Neuronal stem cell (in vitro differentiated cells): ENCODE results near the gene CACNG7.

Experiments
- DNase-seq: peaks from one replicate; pipeline ENCODE4 v3.0.0-alpha.2; 2013; ENCODE audit warnings: low spot score
- H2AFZ ChIP-seq: one replicate; pipeline ENCODE4 v1.6.1; 2013; ENCODE audit warnings: mild to moderate bottlenecking, low read length, inconsistent platforms
- H2AK5ac ChIP-seq: 2 replicates; pipeline ENCODE4 v1.6.1; 2013; ENCODE audit warnings: low read depth, mild to moderate bottlenecking, inconsistent platforms, low read length, moderate library complexity, mixed read lengths
- H2BK120ac ChIP-seq: 2 replicates; pipeline ENCODE4 v1.6.1; 2013; ENCODE audit warnings: low read depth, mild to moderate bottlenecking, inconsistent platforms, low read length, moderate library complexity, mixed read lengths
- H2BK12ac ChIP-seq: one replicate; pipeline ENCODE4 v1.6.1; 2013; ENCODE audit warnings: low read length, inconsistent platforms
- H2BK15ac ChIP-seq: 2 replicates; pipeline ENCODE4 v1.6.1; 2013; ENCODE audit warnings: mild to moderate bottlenecking, low read length, inconsistent platforms, mixed read lengths
- H2BK5ac ChIP-seq: one replicate; pipeline ENCODE4 v1.6.1; 2013; ENCODE audit warnings: inconsistent platforms, mild to moderate bottlenecking, low read length, moderate library complexity
- H3K14ac ChIP-seq: one replicate; pipeline ENCODE4 v1.6.1; 2013; ENCODE audit warnings: low read length, inconsistent platforms
- H3K18ac ChIP-seq: 2 replicates; pipeline ENCODE4 v1.6.1; 2013; ENCODE audit warnings: low read length, inconsistent platforms
- H3K23ac ChIP-seq: 2 replicates; pipeline ENCODE4 v1.6.1; 2013; ENCODE audit warnings: low read depth, mild to moderate bottlenecking, mixed read lengths, low read length, inconsistent platforms; ENCODE audit not compliant: poor library complexity
- H3K27ac ChIP-seq: replicated peaks from 3 replicates; pipeline ENCODE4 v1.5.1; 2013; ENCODE audit warnings: low read length, inconsistent platforms
- H3K27me3 ChIP-seq, 3 experiments: 2 replicates each; pipeline ENCODE4 v1.6.1; 2013; ENCODE audit warnings: low read length in 3 of 3, mild to moderate bottlenecking in 2 of 3, inconsistent platforms in 1 of 3, low read depth in 1 of 3, mixed read lengths in 1 of 3, moderate library complexity in 1 of 3; ENCODE audit not compliant: control insufficient read depth in 3 of 3, insufficient read depth in 3 of 3
- H3K36me3 ChIP-seq, 2 donors: replicated peaks in 1 of 2; 2 replicates each; pipeline ENCODE4 v1.6.1; 2013; ENCODE audit warnings: low read length in 2 of 2; ENCODE audit not compliant: control insufficient read depth in 2 of 2, insufficient read depth in 2 of 2
- H3K4ac ChIP-seq: 2 replicates; pipeline ENCODE4 v1.6.1; 2013; ENCODE audit warnings: inconsistent platforms, mild to moderate bottlenecking, low read length, moderate library complexity
- H3K4me1 ChIP-seq, 2 donors: 1 replicate in 1 of 2; 2 replicates in 1 of 2; pipeline ENCODE4 v1.6.1; 2013; ENCODE audit warnings: low read length in 2 of 2, low read depth in 1 of 2; ENCODE audit not compliant: control insufficient read depth in 2 of 2, insufficient read depth in 1 of 2
- H3K4me2 ChIP-seq: one replicate; pipeline ENCODE4 v1.6.1; 2013; ENCODE audit warnings: mild to moderate bottlenecking, low read length, inconsistent platforms; ENCODE audit not compliant: insufficient read depth, poor library complexity, severe bottlenecking
- H3K4me3 ChIP-seq, 2 donors: 2 replicates each; pipeline ENCODE4 v1.5.1; 2013; ENCODE audit warnings: low read length in 2 of 2, mild to moderate bottlenecking in 2 of 2, inconsistent platforms in 1 of 2, moderate library complexity in 1 of 2
- H3K79me1 ChIP-seq: one replicate; pipeline ENCODE4 v1.6.1; 2013; ENCODE audit warnings: low read depth, mild to moderate bottlenecking, inconsistent platforms, low read length, moderate library complexity
- H3K9ac ChIP-seq: one replicate; pipeline ENCODE4 v1.6.1; 2013; ENCODE audit warnings: mild to moderate bottlenecking, low read depth, low read length, inconsistent platforms; ENCODE audit not compliant: poor library complexity
- H3K9me3 ChIP-seq, 2 donors: replicated peaks in 1 of 2; 2 replicates each; pipeline versions ENCODE3 to v1.6.1; 2013; ENCODE audit warnings: low read length in 2 of 2, mild to moderate bottlenecking in 2 of 2, inconsistent platforms in 1 of 2, low read depth in 1 of 2, mixed read lengths in 1 of 2, moderate library complexity in 1 of 2; ENCODE audit not compliant: control insufficient read depth in 2 of 2, insufficient read depth in 1 of 2
- H4K8ac ChIP-seq: one replicate; pipeline ENCODE4 v1.6.1; 2013; ENCODE audit warnings: low read depth, mild to moderate bottlenecking, inconsistent platforms, low read length, moderate library complexity
- H4K91ac ChIP-seq: one replicate; pipeline ENCODE4 v1.6.1; 2013; ENCODE audit warnings: low read length, low read depth, mild to moderate bottlenecking, inconsistent platforms; ENCODE audit not compliant: poor library complexity
- WGBS, 2 donors: extraction: QIAGEN DNeasy Blood & Tissue Kit; methylation state at CpG; one replicate each; pipeline ENCODE4 v1.1.7; 2013; ENCODE audit warnings: missing lambda C conversion rate in 2 of 2, mixed read lengths in 1 of 2; ENCODE audit not compliant: insufficient read length in 2 of 2, insufficient replicate concordance in 1 of 2; ENCODE audit errors: extremely low coverage in 2 of 2; 5-methylcytosine and 5-hydroxymethylcytosine counted together

Gene CACNG7

DNA sequence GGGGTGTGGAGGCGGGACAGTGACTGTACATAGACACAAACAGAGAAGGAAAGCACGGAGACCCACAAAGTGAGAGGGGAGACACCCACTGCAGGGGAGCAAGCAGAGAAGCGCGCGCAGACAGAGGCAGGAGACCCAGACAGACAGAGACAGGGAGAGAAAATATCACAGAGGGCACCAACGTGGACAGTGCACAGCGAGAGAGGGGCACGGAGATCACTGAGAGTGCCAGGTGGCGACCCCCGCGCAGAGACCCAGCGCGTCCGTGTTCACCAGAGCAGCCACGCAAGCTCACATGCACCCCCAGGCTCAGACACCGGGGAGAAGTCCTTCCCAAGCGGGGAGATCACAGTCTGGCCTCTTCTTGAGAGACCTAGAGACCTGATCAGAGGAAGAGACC, 1.4 kb upstream of the CACNG7 start:
- DNase-seq: no peak
- H2BK12ac ChIP-seq: peak overlapping the region; percentile 35
- H3K4me1 ChIP-seq: peaks cover 12 to 14% of the 10 kb centered on the region in 2 donors
- H4K8ac ChIP-seq: no peak overlapping the region
- H3K4ac ChIP-seq: no peak overlapping the region
- peak overlapping the region; percentile 4 to 95 for H3K4me3 ChIP-seq
- H2AK5ac ChIP-seq: peak overlapping the region; percentile 64
- WGBS, 2 donors: no CpG with 5 or more reads among the region's 17 CpGs
- peaks cover under 1 to 7% of the 10 kb centered on the region in 2 donors for H3K36me3 ChIP-seq
- H3K27me3 ChIP-seq: peaks cover 0 to 25% (median 3%) of the 10 kb centered on the region in 3 experiments
- peak overlapping the region; percentile 91 for H2AFZ ChIP-seq
- H3K18ac ChIP-seq: peak overlapping the region; percentile 36
- peak overlapping the region; percentile 83 for H3K14ac ChIP-seq
- H2BK5ac ChIP-seq: peak overlapping the region; percentile 45
- no peak overlapping the region for H4K91ac ChIP-seq
- peak overlapping the region; percentile 13 for H2BK120ac ChIP-seq
- H3K23ac ChIP-seq: no peak overlapping the region
- peak overlapping the region; percentile 32 for H2BK15ac ChIP-seq
- H3K9me3 ChIP-seq: no peaks in the 10 kb centered on the region
- H3K27ac ChIP-seq: no peak overlapping the region
- peaks cover 2% of the 10 kb centered on the region for H3K79me1 ChIP-seq
- no peak overlapping the region for H3K9ac ChIP-seq
- peak overlapping the region; percentile 72 for H3K4me2 ChIP-seq

DNA sequence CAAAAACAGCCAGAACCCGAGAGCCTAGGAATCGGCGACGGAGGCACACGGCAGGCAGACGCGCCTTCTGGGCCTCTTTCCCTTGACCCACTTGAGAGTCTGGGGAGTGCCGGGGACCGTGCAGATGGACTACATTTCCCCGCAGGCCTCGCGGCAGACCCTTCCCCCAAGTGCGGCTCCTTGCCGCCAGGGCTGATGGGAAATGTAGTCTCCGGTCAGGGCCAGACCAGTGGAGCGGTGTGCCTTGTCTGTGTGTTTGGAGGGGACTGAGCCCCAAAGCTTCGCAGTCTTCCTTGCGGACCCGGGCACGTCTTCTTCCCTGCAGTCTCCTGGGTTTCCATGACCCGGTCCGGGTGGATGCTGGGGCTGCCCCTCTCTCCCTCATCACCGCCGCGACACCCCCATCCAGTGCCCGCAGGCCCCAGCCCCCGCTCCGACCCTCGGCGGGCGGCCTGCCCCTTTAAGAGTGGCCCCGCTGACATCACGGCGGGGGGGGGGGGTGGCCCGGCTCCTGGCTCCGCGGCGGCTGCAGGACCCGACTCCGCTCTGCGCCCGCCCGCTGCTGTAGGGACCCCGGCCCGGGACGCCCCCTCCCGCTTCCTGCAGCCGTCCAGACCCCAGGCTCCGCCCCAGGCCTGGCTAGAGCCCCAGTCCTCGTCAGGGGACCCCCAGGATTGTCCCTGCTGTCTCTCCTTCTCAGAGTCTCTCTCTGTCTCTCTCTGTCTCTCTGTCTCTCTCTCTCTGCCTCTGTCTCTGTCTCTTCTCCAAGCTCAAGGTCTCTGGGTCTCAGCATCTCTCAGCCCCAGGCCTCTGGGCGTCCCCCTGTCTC, 758 bp upstream of the CACNG7 start:
- peaks cover 0 to 25% (median 3%) of the 10 kb centered on the region in 3 experiments for H3K27me3 ChIP-seq
- peak; percentile 77 for DNase-seq

DNA sequence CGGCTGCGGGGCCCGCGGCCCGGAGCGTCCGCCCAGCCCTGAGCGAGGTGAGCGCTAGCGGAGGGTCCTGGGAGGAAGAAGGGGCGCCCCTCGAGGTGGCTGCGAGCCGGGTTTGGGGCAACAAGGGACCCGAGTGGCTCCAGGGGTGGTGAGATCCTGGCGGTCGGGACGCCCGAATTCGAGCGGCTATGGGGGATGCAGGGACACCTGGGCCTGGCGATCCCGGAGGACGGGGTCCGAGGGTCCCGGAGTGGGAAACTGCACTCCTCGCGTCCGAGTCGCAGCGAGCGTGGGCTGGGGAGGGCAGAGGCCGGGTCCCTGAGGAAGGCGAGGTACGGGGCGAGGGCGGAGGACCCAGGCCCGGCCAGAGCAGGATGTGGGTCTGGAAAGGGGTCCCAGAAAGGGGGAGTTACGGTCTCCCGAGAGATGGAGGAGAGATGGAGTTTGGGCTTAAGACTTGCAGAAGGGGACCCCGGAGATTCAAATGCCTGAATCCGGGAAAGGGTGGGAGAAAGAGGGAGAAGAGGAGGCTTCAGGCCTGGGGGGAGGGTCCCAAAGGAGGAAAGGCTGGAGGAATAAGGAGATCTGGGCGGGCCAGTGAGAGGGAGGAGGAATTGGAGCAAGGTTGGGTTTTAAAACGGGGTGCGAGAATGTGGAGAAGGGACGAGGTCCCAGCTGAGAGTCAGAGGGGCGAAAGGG, 542 bp downstream of the CACNG7 start:
- Histone ChIP-seq H2BK15ac (peak overlapping the region; percentile 83), H3K9ac (peak overlapping the region; percentile 96), H3K9me3 (no peaks in the 10 kb centered on the region), H3K27ac (peak overlapping the region; percentile 62), H3K18ac (peak overlapping the region; percentile 98), H3K27me3 (peaks cover 0 to 25% (median 3%) of the 10 kb centered on the region in 3 experiments), H2BK120ac (peak overlapping the region; percentile 44), H2BK5ac (peak overlapping the region; percentile 47), H3K4me1 (peaks cover 10 to 14% of the 10 kb centered on the region in 2 donors), H3K36me3 (peaks cover 8 to 24% of the 10 kb centered on the region in 2 donors), H3K23ac (peak overlapping the region; percentile 34), H2AFZ (peak overlapping the region; percentile 88), H3K4me3 (peak overlapping the region; percentile 90 to 95), H2AK5ac (peak overlapping the region; percentile 79), H3K4me2 (peak overlapping the region; percentile 77), H2BK12ac (no peak overlapping the region), H4K8ac (no peak overlapping the region), H3K79me1 (peaks cover 3% of the 10 kb centered on the region), H3K14ac (no peak overlapping the region), H4K91ac (no peak overlapping the region), H3K4ac (no peak overlapping the region)
- no CpG with 5 or more reads among the region's 47 CpGs for WGBS, 2 donors
- DNase-seq: peak; percentile 35

More for the DNA sequence above, 758 bp upstream of the CACNG7 start:
- Histone ChIP-seq H3K36me3 (peaks cover 3 to 13% of the 10 kb centered on the region in 2 donors), H2BK5ac (peak overlapping the region; percentile 45), H3K4me3 (peak overlapping the region; percentile 84 to 95), H3K23ac (no peak overlapping the region), H2AFZ (peak overlapping the region; percentile 91), H4K8ac (no peak overlapping the region), H2BK15ac (peak overlapping the region; percentile 32), H3K18ac (peak overlapping the region; percentile 96), H3K14ac (peak overlapping the region; percentile 25), H2AK5ac (no peak overlapping the region), H4K91ac (no peak overlapping the region), H2BK12ac (no peak overlapping the region), H3K9me3 (no peaks in the 10 kb centered on the region), H3K27ac (peak overlapping the region; percentile 73), H3K4me1 (peaks cover 10 to 14% of the 10 kb centered on the region in 2 donors), H3K9ac (peak overlapping the region; percentile 76), H3K4ac (no peak overlapping the region), H3K79me1 (peaks cover 3% of the 10 kb centered on the region), H3K4me2 (peak overlapping the region; percentile 72), H2BK120ac (peak overlapping the region; percentile 13)
- no CpG with 5 or more reads among the region's 51 CpGs for WGBS, 2 donors

DNA sequence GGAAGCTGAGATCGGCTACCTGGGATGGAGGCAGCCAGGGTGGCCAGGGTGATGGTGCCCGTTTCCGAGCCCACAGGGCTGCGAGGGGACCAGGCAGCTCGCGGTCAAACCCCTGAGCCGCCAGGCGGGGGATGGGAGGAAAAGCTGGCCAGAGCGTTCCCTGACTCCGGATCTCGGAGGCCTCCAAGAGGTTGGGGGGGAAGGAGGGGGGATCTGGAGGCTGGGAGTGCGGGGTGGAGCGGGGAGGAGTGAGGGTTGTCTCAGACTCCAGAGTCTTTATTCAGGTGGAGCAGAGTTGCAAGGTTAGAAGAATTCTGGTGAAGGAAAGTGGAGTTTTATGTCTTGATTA, 1.1 kb downstream of the CACNG7 start:
- Histone ChIP-seq H4K8ac (no peak overlapping the region), H3K14ac (no peak overlapping the region), H3K79me1 (peaks cover 3% of the 10 kb centered on the region), H3K4me3 (peak overlapping the region; percentile 90 to 95), H3K36me3 (peaks cover 11 to 29% of the 10 kb centered on the region in 2 donors), H3K9me3 (no peaks in the 10 kb centered on the region), H3K27ac (peak overlapping the region; percentile 62), H2BK5ac (no peak overlapping the region), H3K27me3 (peaks cover 0 to 22% (median 3%) of the 10 kb centered on the region in 3 experiments), H3K4me1 (peaks cover 10 to 14% of the 10 kb centered on the region in 2 donors), H2BK120ac (no peak overlapping the region), H2AK5ac (peak overlapping the region; percentile 79), H3K23ac (no peak overlapping the region), H2BK15ac (no peak overlapping the region), H2AFZ (peak overlapping the region; percentile 88), H3K9ac (peak overlapping the region; percentile 82), H3K18ac (peak overlapping the region; percentile 98), H3K4ac (no peak overlapping the region), H2BK12ac (no peak overlapping the region), H4K91ac (no peak overlapping the region), H3K4me2 (peak overlapping the region; percentile 77)
- no CpG with 5 or more reads among the region's 13 CpGs for WGBS, 2 donors
- peak; percentile 53 for DNase-seq
